ENCODE results near the gene TBC1D19. TPM values are rescaled to one million over a fixed set of nuclear protein-coding genes. Genes with fewer than 3 reads are reported as not detected.

TBC1D19 gene
- total and polyA plus RNA-seq, 2 of the 4 experiments (the other 2 are of a cell fraction) = 9.9 to 17.6 TPM

- Histone ChIP-seq H3K4ac (ENCODE audit: low read depth, low read length) (no peak overlapping the region), H2BK15ac (ENCODE audit: low read depth, low read length) (no peak overlapping the region), H2BK5ac (ENCODE audit: low read depth, low read length, poor library complexity, severe bottlenecking) (no peak overlapping the region), H3K4me1 (ENCODE audit: control insufficient read depth, insufficient read depth, low read length) (no peaks in the 10 kb centered on the region), H2BK120ac (ENCODE audit: low read depth, low read length) (no peak overlapping the region), H3K56ac (ENCODE audit: extremely low read depth, insufficient read depth, low read length) (no peak overlapping the region), H3K9ac (ENCODE audit: low read depth, low read length) (no peak overlapping the region), H3K9me1 (ENCODE audit: insufficient read depth, low read length) (no peaks in the 10 kb centered on the region), H4K20me1 (ENCODE audit: insufficient read depth, low read length) (peaks cover 3% of the 10 kb centered on the region; the same call in 1 of the 2 replicates), H2AK5ac (ENCODE audit: low read depth, low read length) (no peak overlapping the region), H4K8ac (ENCODE audit: low read depth in 2 of 2, low read length in 2 of 2) (no peak overlapping the region), H3K18ac (ENCODE audit: low read depth, low read length) (no peak overlapping the region), H3K4me3 (ENCODE audit: insufficient read depth, low read depth, low read length) (no peak overlapping the region), H3K27ac (ENCODE audit: insufficient read depth, low read length) (no peak overlapping the region), H3K36me3 (ENCODE audit: control insufficient read depth, insufficient read depth, low read length) (no peaks in the 10 kb centered on the region), H3K27me3 (ENCODE audit: control insufficient read depth, insufficient read depth, low read length) (no peaks in the 10 kb centered on the region), H2AFZ (replicated peaks; ENCODE audit: low read length, poor library complexity) (no peak overlapping the region), H3K23ac (ENCODE audit: low read depth, low read length) (no peak overlapping the region), H4K91ac (ENCODE audit: insufficient read depth, low read depth, low read length) (no peak overlapping the region), H2AK9ac (replicated peaks; ENCODE audit: low read depth, low read length, poor library complexity) (no peak overlapping the region), H3K9me3 (ENCODE audit: control insufficient read depth, insufficient read depth, low read length) (no peaks in the 10 kb centered on the region), H4K5ac (ENCODE audit: low read depth, low read length) (no peak overlapping the region), H2BK20ac (ENCODE audit: low read depth, low read length) (no peak overlapping the region), H3K14ac (replicated peaks; ENCODE audit: low read depth, low read length) (no peak overlapping the region), H3K79me1 (ENCODE audit: low read depth in 1 of 2, low read length in 2 of 2) (peaks cover under 1 to 9% of the 10 kb centered on the region in 2 experiments; a peak in 3 of 4 replicates), H3K4me2 (ENCODE audit: low read depth, low read length) (no peak overlapping the region)
- intact Hi-C loops (cut with micrococcal nuclease) (no loop called here), in situ Hi-C loops (cut with MboI; ENCODE audit: low sequenced_read_pairs) (no loop called here), dilution Hi-C loops (cut with HindIII; ENCODE audit: low sequenced_read_pairs, unreplicated experiment) (no loop called here)
- no peak for DNase-seq
- CTCF ChIA-PET = no interaction called here
- POLR2A ChIA-PET (ENCODE audit: unreplicated experiment) = no interaction called here
- BruUV-seq (replicated peaks) = no TSS peak
- no CpG with 5 or more reads among the region's 6 CpGs for WGBS, 2 experiments (ENCODE audit: extremely low coverage in 2 of 2, insufficient read length in 1 of 2)
- no peak for ATAC-seq (ENCODE audit: low read depth)
- no peak for TF ChIP-seq FOS (IDR thresholded peaks at IDR 0.05; ENCODE audit: low read depth, low read length)
- no peak for TF ChIP-seq RFX5 (IDR thresholded peaks at IDR 0.05; ENCODE audit: low read depth, low read length)
- TF ChIP-seq CEBPB (IDR thresholded peaks at IDR 0.05; ENCODE audit: low read depth, low read length) = no peak
- TF ChIP-seq ELK1 (IDR thresholded peaks at IDR 0.05; ENCODE audit: borderline replicate concordance, low read depth, low read length) = no peak
- no peak for TF ChIP-seq RAD21 (IDR thresholded peaks at IDR 0.05; ENCODE audit: low read length)
- TF ChIP-seq BHLHE40 (IDR thresholded peaks at IDR 0.05; ENCODE audit: low read depth, low read length) = no peak
- TF ChIP-seq, protein P1, sequence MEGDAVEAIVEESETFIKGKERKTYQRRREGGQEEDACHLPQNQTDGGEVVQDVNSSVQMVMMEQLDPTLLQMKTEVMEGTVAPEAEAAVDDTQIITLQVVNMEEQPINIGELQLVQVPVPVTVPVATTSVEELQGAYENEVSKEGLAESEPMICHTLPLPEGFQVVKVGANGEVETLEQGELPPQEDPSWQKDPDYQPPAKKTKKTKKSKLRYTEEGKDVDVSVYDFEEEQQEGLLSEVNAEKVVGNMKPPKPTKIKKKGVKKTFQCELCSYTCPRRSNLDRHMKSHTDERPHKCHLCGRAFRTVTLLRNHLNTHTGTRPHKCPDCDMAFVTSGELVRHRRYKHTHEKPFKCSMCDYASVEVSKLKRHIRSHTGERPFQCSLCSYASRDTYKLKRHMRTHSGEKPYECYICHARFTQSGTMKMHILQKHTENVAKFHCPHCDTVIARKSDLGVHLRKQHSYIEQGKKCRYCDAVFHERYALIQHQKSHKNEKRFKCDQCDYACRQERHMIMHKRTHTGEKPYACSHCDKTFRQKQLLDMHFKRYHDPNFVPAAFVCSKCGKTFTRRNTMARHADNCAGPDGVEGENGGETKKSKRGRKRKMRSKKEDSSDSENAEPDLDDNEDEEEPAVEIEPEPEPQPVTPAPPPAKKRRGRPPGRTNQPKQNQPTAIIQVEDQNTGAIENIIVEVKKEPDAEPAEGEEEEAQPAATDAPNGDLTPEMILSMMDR (conservative IDR thresholded peaks at IDR 0.05; ENCODE audit: low read depth, low read length) = no peak
- TF ChIP-seq MAZ (IDR thresholded peaks at IDR 0.05; ENCODE audit: borderline replicate concordance, low read depth, low read length) = no peak
- no peak for TF ChIP-seq NFE2L2 (IDR thresholded peaks at IDR 0.05; ENCODE audit: low read depth, low read length)
- TF ChIP-seq USF2 (IDR thresholded peaks at IDR 0.05; ENCODE audit: low read depth, low read length) = no peak
- no peak for TF ChIP-seq RCOR1 (IDR thresholded peaks at IDR 0.05; ENCODE audit: insufficient replicate concordance, low read length)
- TF ChIP-seq POLR2A (IDR thresholded peaks at IDR 0.05; ENCODE audit: low read depth, low read length) = no peak
- no peak for TF ChIP-seq MXI1 (IDR thresholded peaks at IDR 0.05; ENCODE audit: borderline replicate concordance, low read depth, low read length)
- TF ChIP-seq MAFK (IDR thresholded peaks at IDR 0.05; ENCODE audit: low read depth, low read length) = no peak
- TF ChIP-seq SMC3 (IDR thresholded peaks at IDR 0.05; ENCODE audit: low read depth, low read length) = no peak
- no peak for TF ChIP-seq CHD1 (IDR thresholded peaks at IDR 0.05; ENCODE audit: low read depth, low read length)
Observed at GRCh38 chr4:26594778-26595177, 10.9 kb downstream of the TBC1D19 start.

Data from IMR-90 (cell line).